Ramos (cell line): ENCODE data around the gene SERPINI1.

Source experiments
- in situ Hi-C: fragments of 300-500 bp; cut with MboI; formaldehyde crosslinking; loops from one replicate; pipeline ENCODE4 v1.14.3; 2022; ENCODE audit warnings: low sequenced_read_pairs; ENCODE audit not compliant: unreplicated experiment

SERPINI1 gene

GRCh38 chr3:167733961-167734497 lies 1.5 kb upstream of the SERPINI1 start:
- in situ Hi-C loops = no loop called here

- in situ Hi-C loops = no loop called here
Observed at GRCh38 chr3:167734498-167735232, 856 bp upstream of the SERPINI1 start, which contains the start of gene PDCD10. TSS of gene PDCD10 (minus strand) at chr3:167734892. CDS start at chr3:167720157, 14,735 bp downstream.

- in situ Hi-C loops = no loop called here
Observed at GRCh38 chr3:167736264-167736787, 805 bp downstream of the SERPINI1 start.

- in situ Hi-C loops = no loop called here
Observed at GRCh38 chr3:167736997-167737396, 1.5 kb downstream of the SERPINI1 start.

GRCh38 chr3:167738037-167738436 lies 2.5 kb downstream of the SERPINI1 start:
- in situ Hi-C loops = no loop called here

- in situ Hi-C loops = no loop called here
Observed at GRCh38 chr3:167739190-167739810, 3.8 kb downstream of the SERPINI1 start.

- in situ Hi-C loops = no loop called here
Observed at GRCh38 chr3:167740961-167741587, 5.6 kb downstream of the SERPINI1 start.

- in situ Hi-C loops = no loop called here
Observed at GRCh38 chr3:167742338-167742737, 6.8 kb downstream of the SERPINI1 start.

GRCh38 chr3:167743799-167744198 lies 8.3 kb downstream of the SERPINI1 start:
- in situ Hi-C loops = no loop called here

GRCh38 chr3:167749209-167749608 lies 13.7 kb downstream of the SERPINI1 start:
- in situ Hi-C loops = no loop called here

- in situ Hi-C loops = no loop called here
Observed at GRCh38 chr3:167749728-167750127, 14.2 kb downstream of the SERPINI1 start.

GRCh38 chr3:167750272-167750971 lies 14.9 kb downstream of the SERPINI1 start:
- in situ Hi-C loops = no loop called here

GRCh38 chr3:167754049-167754448 lies 18.5 kb downstream of the SERPINI1 start:
- in situ Hi-C loops = no loop called here

GRCh38 chr3:167761302-167761701 lies 25.8 kb downstream of the SERPINI1 start:
- in situ Hi-C loops = no loop called here

GRCh38 chr3:167762296-167762695 lies 26.8 kb downstream of the SERPINI1 start:
- in situ Hi-C loops = no loop called here

- in situ Hi-C loops = no loop called here
Observed at GRCh38 chr3:167772992-167773391, 37.5 kb downstream of the SERPINI1 start.

GRCh38 chr3:167773584-167773983 lies 38.1 kb downstream of the SERPINI1 start:
- in situ Hi-C loops = no loop called here

GRCh38 chr3:167776066-167776685 lies 40.7 kb downstream of the SERPINI1 start:
- in situ Hi-C loops = no loop called here

GRCh38 chr3:167777356-167777755 lies 41.8 kb downstream of the SERPINI1 start:
- in situ Hi-C loops = no loop called here
